HEK293 (cell line): Measurements from ENCODE around the gene NOLC1.

Source experiments
- FEZF1 ChIP-seq: fragments of 450-650 bp; formaldehyde crosslinking; IDR thresholded peaks from 2 replicates; pipeline ENCODE4 v1.5.1; 2016; ENCODE audit warnings: missing biosample characterization, missing genetic modification characterization
- HOXD13 ChIP-seq: sonication (generic); formaldehyde crosslinking; IDR thresholded peaks from 2 replicates; pipeline ENCODE4 v1.8.0; 2022; ENCODE audit warnings: missing genetic modification reagents, borderline replicate concordance
- IKZF3 ChIP-seq: fragments of 450-650 bp; IDR thresholded peaks from 2 replicates; pipeline ENCODE4 v1.5.0; 2018; ENCODE audit warnings: missing biosample characterization, mild to moderate bottlenecking, missing genetic modification characterization, moderate library complexity
- PRDM1 ChIP-seq: fragments of 450-650 bp; formaldehyde crosslinking; IDR thresholded peaks from 2 replicates; pipeline ENCODE4; 2016; ENCODE audit warnings: missing biosample characterization, missing genetic modification characterization
- SCRT2 ChIP-seq: fragments of 450-650 bp; formaldehyde crosslinking; IDR thresholded peaks from 2 replicates; pipeline ENCODE4 v1.5.1; 2016; ENCODE audit warnings: missing biosample characterization, missing genetic modification characterization
- SETDB1 ChIP-seq: IDR thresholded peaks from one replicate; pipeline ENCODE4 v1.6.1; 2017; ENCODE audit warnings: mild to moderate bottlenecking, low read length, moderate library complexity, mixed read lengths; ENCODE audit not compliant: insufficient read length
- SP2 ChIP-seq: fragments of 450-650 bp; formaldehyde crosslinking; IDR thresholded peaks from 2 replicates; pipeline ENCODE4 v1.5.1; 2016; ENCODE audit warnings: missing biosample characterization, missing genetic modification characterization
- SP3 ChIP-seq: fragments of 450-650 bp; formaldehyde crosslinking; IDR thresholded peaks from 2 replicates; pipeline ENCODE4 v1.5.1; 2016; ENCODE audit warnings: missing biosample characterization, missing genetic modification characterization
- WT1 ChIP-seq: fragments of 450-650 bp; formaldehyde crosslinking; IDR thresholded peaks from 2 replicates; pipeline ENCODE4 v1.5.1; 2016; ENCODE audit warnings: missing biosample characterization, missing genetic modification characterization
- ZBTB8A ChIP-seq: fragments of 450-650 bp; formaldehyde crosslinking; IDR thresholded peaks from 2 replicates; pipeline ENCODE4 v1.5.1; 2016; ENCODE audit warnings: missing biosample characterization, missing genetic modification characterization
- ZFHX2 ChIP-seq: fragments of 450-650 bp; formaldehyde crosslinking; conservative IDR thresholded peaks from 2 replicates; pipeline ENCODE4 v1.5.1; 2016; ENCODE audit warnings: missing biosample characterization, missing genetic modification characterization
- ZFP69B ChIP-seq: fragments of 450-650 bp; formaldehyde crosslinking; IDR thresholded peaks from 2 replicates; pipeline ENCODE4 v1.5.1; 2016; ENCODE audit warnings: missing biosample characterization, missing genetic modification characterization
- ZNF112 ChIP-seq: fragments of 450-650 bp; formaldehyde crosslinking; IDR thresholded peaks from 2 replicates; pipeline ENCODE4 v1.5.0; 2017; ENCODE audit warnings: missing biosample characterization, missing genetic modification characterization
- ZNF132 ChIP-seq: fragments of 450-650 bp; formaldehyde crosslinking; IDR thresholded peaks from 2 replicates; pipeline ENCODE4 v1.5.1; 2017; ENCODE audit warnings: missing biosample characterization, missing genetic modification characterization, borderline replicate concordance
- ZNF19 ChIP-seq: fragments of 450-650 bp; formaldehyde crosslinking; IDR thresholded peaks from 2 replicates; pipeline ENCODE4; 2016; ENCODE audit warnings: missing biosample characterization, missing genetic modification characterization, low read depth
- ZNF214 ChIP-seq: fragments of 450-650 bp; formaldehyde crosslinking; IDR thresholded peaks from 2 replicates; pipeline ENCODE4 v1.5.1; 2017; ENCODE audit warnings: missing biosample characterization, mild to moderate bottlenecking, missing genetic modification characterization, borderline replicate concordance
- ZNF221 ChIP-seq: fragments of 450-650 bp; formaldehyde crosslinking; IDR thresholded peaks from 2 replicates; pipeline ENCODE4 v1.5.1; 2017; ENCODE audit warnings: missing biosample characterization, missing genetic modification characterization, borderline replicate concordance
- ZNF223 ChIP-seq: fragments of 450-650 bp; formaldehyde crosslinking; IDR thresholded peaks from 2 replicates; pipeline ENCODE4 v1.5.1; 2016; ENCODE audit warnings: missing biosample characterization, missing genetic modification characterization
- ZNF292 ChIP-seq: fragments of 450-650 bp; formaldehyde crosslinking; IDR thresholded peaks from 2 replicates; pipeline ENCODE4 v1.5.1; 2016; ENCODE audit warnings: low read depth, missing biosample characterization, missing genetic modification characterization, borderline replicate concordance
- ZNF311 ChIP-seq: fragments of 450-650 bp; formaldehyde crosslinking; IDR thresholded peaks from 2 replicates; pipeline ENCODE4 v1.5.1; 2017; ENCODE audit warnings: missing biosample characterization, missing genetic modification characterization, borderline replicate concordance
- ZNF416 ChIP-seq: fragments of 450-650 bp; formaldehyde crosslinking; IDR thresholded peaks from 2 replicates; pipeline ENCODE4 v1.5.1; 2016; ENCODE audit warnings: missing biosample characterization, missing genetic modification characterization
- ZNF473 ChIP-seq: fragments of 450-650 bp; formaldehyde crosslinking; IDR thresholded peaks from 2 replicates; pipeline ENCODE4 v1.5.1; 2017; ENCODE audit warnings: missing biosample characterization, missing genetic modification characterization
- ZNF513 ChIP-seq: fragments of 450-650 bp; IDR thresholded peaks from 2 replicates; pipeline ENCODE4 v1.5.1; 2018; ENCODE audit warnings: missing biosample characterization, missing genetic modification characterization
- ZNF555 ChIP-seq: fragments of 450-650 bp; formaldehyde crosslinking; conservative IDR thresholded peaks from 2 replicates; pipeline ENCODE4 v1.5.1; 2017; ENCODE audit warnings: missing biosample characterization, mild to moderate bottlenecking, missing genetic modification characterization, inconsistent platforms
- ZNF610 ChIP-seq: fragments of 450-650 bp; formaldehyde crosslinking; IDR thresholded peaks from 2 replicates; pipeline ENCODE4 v1.5.1; 2016; ENCODE audit warnings: missing biosample characterization, missing genetic modification characterization, borderline replicate concordance
- ZNF623 ChIP-seq: fragments of 450-650 bp; formaldehyde crosslinking; IDR thresholded peaks from 2 replicates; pipeline ENCODE4 v1.5.1; 2016; ENCODE audit warnings: missing biosample characterization, missing genetic modification characterization
- ZNF626 ChIP-seq: fragments of 450-650 bp; sonication (Bioruptor Pico); formaldehyde crosslinking; IDR thresholded peaks from 2 replicates; pipeline ENCODE4 v1.5.1; 2018; ENCODE audit warnings: missing biosample characterization, missing genetic modification characterization, inconsistent platforms
- ZNF654 ChIP-seq: fragments of 450-650 bp; formaldehyde crosslinking; IDR thresholded peaks from 2 replicates; pipeline ENCODE4 v1.5.1; 2016; ENCODE audit warnings: low read depth, missing biosample characterization, missing genetic modification characterization
- ZNF843 ChIP-seq: fragments of 450-650 bp; formaldehyde crosslinking; IDR thresholded peaks from 2 replicates; pipeline ENCODE4 v1.5.1; 2016; ENCODE audit warnings: missing biosample characterization, missing genetic modification characterization
- ZSCAN4 ChIP-seq: fragments of 450-650 bp; formaldehyde crosslinking; IDR thresholded peaks from 2 replicates; pipeline ENCODE4 v1.5.1; 2017; ENCODE audit warnings: missing biosample characterization, missing genetic modification characterization
- TF ChIP-seq, protein P1 (sequence below): fragments of 450-650 bp; formaldehyde crosslinking; IDR thresholded peaks from 2 replicates; pipeline ENCODE4 v1.5.1; 2017; ENCODE audit warnings: missing biosample characterization, missing genetic modification characterization
- TF ChIP-seq, protein P2 (sequence below): fragments of 450-650 bp; formaldehyde crosslinking; IDR thresholded peaks from 2 replicates; pipeline ENCODE4 v1.5.1; 2017; ENCODE audit warnings: missing biosample characterization, missing genetic modification characterization
- TF ChIP-seq, protein P3 (sequence below): fragments of 450-650 bp; formaldehyde crosslinking; IDR thresholded peaks from 2 replicates; pipeline ENCODE4 v1.5.1; 2016; ENCODE audit warnings: missing biosample characterization, missing genetic modification characterization, borderline replicate concordance

Gene NOLC1

GRCh38 chr10:102133373-102134195, 18.6 kb upstream of the NOLC1 start (continued):
- no peak for TF ChIP-seq ZNF132 (tag by site-specific recombination)
- TF ChIP-seq ZFP69B = peak; percentile 53; the same call in 1 of the 2 replicates
- TF ChIP-seq ZNF623 (tag by site-specific recombination) = 0 out of 2 replicates have a peak, but pooled peaks have one; percentile 4
- peak; percentile 78 for TF ChIP-seq PRDM1 (tag by site-specific recombination)
- TF ChIP-seq ZNF112 (tag by site-specific recombination) = no peak
- no peak for TF ChIP-seq FEZF1 (tag by site-specific recombination)
- TF ChIP-seq, protein P1, sequence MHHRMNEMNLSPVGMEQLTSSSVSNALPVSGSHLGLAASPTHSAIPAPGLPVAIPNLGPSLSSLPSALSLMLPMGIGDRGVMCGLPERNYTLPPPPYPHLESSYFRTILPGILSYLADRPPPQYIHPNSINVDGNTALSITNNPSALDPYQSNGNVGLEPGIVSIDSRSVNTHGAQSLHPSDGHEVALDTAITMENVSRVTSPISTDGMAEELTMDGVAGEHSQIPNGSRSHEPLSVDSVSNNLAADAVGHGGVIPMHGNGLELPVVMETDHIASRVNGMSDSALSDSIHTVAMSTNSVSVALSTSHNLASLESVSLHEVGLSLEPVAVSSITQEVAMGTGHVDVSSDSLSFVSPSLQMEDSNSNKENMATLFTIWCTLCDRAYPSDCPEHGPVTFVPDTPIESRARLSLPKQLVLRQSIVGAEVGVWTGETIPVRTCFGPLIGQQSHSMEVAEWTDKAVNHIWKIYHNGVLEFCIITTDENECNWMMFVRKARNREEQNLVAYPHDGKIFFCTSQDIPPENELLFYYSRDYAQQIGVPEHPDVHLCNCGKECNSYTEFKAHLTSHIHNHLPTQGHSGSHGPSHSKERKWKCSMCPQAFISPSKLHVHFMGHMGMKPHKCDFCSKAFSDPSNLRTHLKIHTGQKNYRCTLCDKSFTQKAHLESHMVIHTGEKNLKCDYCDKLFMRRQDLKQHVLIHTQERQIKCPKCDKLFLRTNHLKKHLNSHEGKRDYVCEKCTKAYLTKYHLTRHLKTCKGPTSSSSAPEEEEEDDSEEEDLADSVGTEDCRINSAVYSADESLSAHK = peak; percentile 5; the same call in 1 of the 2 replicates
- no peak for TF ChIP-seq ZNF221 (tag by site-specific recombination)
- TF ChIP-seq IKZF3 (tag by site-specific recombination) = peak; percentile 88
- TF ChIP-seq ZNF214 (tag by site-specific recombination) = no peak
- no peak for TF ChIP-seq ZNF555 (tag by site-specific recombination)
- TF ChIP-seq ZNF473 (tag by site-specific recombination) = no peak
- TF ChIP-seq ZSCAN4 (tag by site-specific recombination) = no peak
- peak; percentile 58 for TF ChIP-seq SP2 (tag by site-specific recombination)
- peak; percentile 60 for TF ChIP-seq ZFHX2 (tag by site-specific recombination)
- peak; percentile 82 for TF ChIP-seq SP3 (tag by site-specific recombination)
- TF ChIP-seq, protein P2, sequence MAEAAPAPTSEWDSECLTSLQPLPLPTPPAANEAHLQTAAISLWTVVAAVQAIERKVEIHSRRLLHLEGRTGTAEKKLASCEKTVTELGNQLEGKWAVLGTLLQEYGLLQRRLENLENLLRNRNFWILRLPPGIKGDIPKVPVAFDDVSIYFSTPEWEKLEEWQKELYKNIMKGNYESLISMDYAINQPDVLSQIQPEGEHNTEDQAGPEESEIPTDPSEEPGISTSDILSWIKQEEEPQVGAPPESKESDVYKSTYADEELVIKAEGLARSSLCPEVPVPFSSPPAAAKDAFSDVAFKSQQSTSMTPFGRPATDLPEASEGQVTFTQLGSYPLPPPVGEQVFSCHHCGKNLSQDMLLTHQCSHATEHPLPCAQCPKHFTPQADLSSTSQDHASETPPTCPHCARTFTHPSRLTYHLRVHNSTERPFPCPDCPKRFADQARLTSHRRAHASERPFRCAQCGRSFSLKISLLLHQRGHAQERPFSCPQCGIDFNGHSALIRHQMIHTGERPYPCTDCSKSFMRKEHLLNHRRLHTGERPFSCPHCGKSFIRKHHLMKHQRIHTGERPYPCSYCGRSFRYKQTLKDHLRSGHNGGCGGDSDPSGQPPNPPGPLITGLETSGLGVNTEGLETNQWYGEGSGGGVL (tag by site-specific recombination) = peak; percentile 91
- peak; percentile 54 for TF ChIP-seq ZBTB8A
- peak; percentile 84 for TF ChIP-seq ZNF223 (tag by site-specific recombination)
- TF ChIP-seq ZNF626 = no peak
- no peak for TF ChIP-seq ZNF19 (tag by site-specific recombination)
- no peak for TF ChIP-seq ZNF843
- TF ChIP-seq ZNF654 (tag by site-specific recombination) = no peak
- no peak for TF ChIP-seq ZNF311 (tag by site-specific recombination)
- TF ChIP-seq, protein P3, sequence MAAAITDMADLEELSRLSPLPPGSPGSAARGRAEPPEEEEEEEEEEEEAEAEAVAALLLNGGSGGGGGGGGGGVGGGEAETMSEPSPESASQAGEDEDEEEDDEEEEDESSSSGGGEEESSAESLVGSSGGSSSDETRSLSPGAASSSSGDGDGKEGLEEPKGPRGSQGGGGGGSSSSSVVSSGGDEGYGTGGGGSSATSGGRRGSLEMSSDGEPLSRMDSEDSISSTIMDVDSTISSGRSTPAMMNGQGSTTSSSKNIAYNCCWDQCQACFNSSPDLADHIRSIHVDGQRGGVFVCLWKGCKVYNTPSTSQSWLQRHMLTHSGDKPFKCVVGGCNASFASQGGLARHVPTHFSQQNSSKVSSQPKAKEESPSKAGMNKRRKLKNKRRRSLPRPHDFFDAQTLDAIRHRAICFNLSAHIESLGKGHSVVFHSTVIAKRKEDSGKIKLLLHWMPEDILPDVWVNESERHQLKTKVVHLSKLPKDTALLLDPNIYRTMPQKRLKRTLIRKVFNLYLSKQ (tag by site-specific recombination) = no peak
- TF ChIP-seq ZNF610 (tag by site-specific recombination) = no peak
- TF ChIP-seq WT1 (tag by site-specific recombination) = no peak
- no peak for TF ChIP-seq SCRT2 (tag by site-specific recombination)
- TF ChIP-seq ZNF292 (tag by site-specific recombination) = no peak
- TF ChIP-seq HOXD13 = no peak
- no peak for TF ChIP-seq ZNF513
- TF ChIP-seq ZNF416 (tag by site-specific recombination) = no peak
- TF ChIP-seq SETDB1 = no peak
